HTR-8/SVneo (cell line): ENCODE data around the gene TROAP.
"Not testable (repeated sequence)": the region's sequence is repeated elsewhere in the genome, so short reads cannot be mapped to it uniquely, and the experiment has no call there.

Experiments
- DNase-seq: peaks from one replicate; pipeline ENCODE4 v3.0.0; 2011; ENCODE audit warnings: low spot score, mixed read lengths; ENCODE audit not compliant: insufficient read length
- FAIRE-seq: peaks from 2 replicates; lab custom pipeline; 2011; peaks lifted over from hg19 to GRCh38; lab: Jason Lieb, UNC

The TROAP gene

DNA sequence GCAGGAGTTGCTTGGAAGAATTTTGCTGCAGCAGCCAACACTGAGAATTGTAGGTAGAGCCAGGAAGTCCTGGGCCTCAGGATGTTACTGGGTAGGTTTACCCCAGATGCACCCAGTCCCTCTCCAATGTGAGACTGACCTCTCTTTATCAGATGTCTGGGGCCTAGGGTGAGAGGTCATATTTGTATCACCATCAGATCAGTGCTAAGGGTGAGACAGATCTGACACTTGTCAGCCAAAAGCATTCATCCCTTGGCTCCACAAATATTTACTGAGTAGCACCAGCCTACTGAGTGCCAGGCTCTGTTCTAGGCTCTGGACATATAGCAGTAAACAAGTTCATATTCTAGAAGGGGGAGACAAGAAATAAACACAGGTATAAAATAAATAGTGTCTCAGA lies 4.3 kb downstream of the TROAP start:
- FAIRE-seq (no peak), DNase-seq (no peak)

GRCh38 chr12:49327887-49328286 lies 4.8 kb downstream of the TROAP start:
- no peak for FAIRE-seq
- DNase-seq: no peak

DNA sequence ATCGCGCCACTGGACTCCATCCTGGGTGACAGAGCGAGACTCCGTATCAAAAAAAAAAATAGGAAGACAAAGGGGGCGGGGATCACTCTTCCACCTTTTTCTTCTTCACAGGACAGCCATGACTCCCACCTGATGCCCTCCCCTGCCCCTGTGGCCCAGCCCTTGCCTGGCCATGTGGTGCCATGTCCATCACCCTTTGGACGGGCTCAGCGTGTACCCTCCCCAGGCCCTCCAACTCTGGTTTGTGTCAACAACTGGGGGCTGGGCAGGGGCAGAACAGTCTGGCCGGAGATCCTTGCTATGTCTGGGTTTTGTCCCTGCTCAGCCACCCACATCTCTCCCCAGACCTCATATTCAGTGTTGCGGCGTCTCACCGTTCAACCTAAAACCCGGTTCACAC lies 5.8 kb downstream of the TROAP start:
- no peak for FAIRE-seq

DNA sequence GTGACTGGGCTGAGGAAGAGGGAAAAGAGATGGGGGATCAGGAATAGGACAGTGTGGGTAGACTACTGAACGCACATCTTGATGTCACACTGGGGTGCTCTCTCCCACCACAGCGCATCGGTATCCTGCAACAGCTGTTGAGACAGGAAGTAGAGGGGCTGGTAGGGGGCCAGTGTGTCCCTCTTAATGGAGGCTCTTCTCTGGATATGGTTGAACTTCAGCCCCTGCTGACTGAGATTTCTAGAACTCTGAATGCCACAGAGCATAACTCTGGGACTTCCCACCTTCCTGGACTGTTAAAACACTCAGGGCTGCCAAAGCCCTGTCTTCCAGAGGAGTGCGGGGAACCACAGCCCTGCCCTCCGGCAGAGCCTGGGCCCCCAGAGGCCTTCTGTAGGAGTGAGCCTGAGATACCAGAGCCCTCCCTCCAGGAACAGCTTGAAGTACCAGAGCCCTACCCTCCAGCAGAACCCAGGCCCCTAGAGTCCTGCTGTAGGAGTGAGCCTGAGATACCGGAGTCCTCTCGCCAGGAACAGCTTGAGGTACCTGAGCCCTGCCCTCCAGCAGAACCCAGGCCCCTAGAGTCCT lies 7.1 kb downstream of the TROAP start:
- FAIRE-seq: no peak
- DNase-seq: no peak

More for the DNA sequence above, 5.8 kb downstream of the TROAP start:
- DNase-seq: no peak

DNA sequence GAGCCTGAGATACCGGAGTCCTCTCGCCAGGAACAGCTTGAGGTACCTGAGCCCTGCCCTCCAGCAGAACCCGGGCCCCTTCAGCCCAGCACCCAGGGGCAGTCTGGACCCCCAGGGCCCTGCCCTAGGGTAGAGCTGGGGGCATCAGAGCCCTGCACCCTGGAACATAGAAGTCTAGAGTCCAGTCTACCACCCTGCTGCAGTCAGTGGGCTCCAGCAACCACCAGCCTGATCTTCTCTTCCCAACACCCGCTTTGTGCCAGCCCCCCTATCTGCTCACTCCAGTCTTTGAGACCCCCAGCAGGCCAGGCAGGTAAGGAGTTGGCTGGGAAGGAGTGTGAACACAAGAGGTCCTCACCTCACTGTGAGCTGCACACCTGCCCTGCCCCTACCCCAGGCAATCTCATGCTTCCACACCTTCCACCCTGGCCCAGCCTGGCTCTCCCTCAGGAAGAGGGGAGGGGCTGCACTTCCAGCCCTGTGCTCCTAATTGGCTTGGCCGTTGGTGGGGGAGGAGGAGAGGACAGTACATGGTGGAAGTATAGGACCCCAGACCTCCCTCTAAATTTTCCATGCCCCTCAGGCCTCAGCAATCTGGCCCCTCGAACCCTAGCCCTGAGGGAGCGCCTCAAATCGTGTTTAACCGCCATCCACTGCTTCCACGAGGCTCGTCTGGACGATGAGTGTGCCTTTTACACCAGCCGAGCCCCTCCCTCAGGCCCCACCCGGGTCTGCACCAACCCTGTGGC lies 7.8 kb downstream of the TROAP start:
- no peak for DNase-seq
- FAIRE-seq: no peak

- FAIRE-seq: peak; percentile 72
- peak; percentile 77 for DNase-seq
These were observed 8.5 kb downstream of the TROAP start for GRCh38 chr12:49331380-49332222.

DNA sequence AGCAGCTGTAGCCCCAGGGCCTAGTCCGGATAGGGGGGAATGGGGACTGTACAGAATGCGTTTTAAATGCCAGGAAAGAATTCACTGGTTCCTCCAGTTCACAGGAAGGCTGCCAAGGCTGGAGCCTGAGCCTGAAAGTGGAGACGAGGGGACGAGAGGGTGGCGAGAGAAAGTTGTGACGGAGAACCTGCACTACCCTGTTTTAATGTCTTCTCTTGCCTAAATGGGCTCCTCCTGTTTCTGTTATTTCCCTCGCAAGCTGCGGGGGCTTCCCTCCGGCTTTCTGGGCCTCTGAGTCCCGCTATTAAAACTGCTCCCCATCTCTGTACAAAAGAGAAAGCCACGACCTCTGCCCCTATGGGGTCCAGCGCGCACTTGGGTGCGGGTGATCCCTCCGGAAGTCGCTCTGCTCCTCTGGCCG lies 9.4 kb downstream of the TROAP start:
- FAIRE-seq: no peak

DNA sequence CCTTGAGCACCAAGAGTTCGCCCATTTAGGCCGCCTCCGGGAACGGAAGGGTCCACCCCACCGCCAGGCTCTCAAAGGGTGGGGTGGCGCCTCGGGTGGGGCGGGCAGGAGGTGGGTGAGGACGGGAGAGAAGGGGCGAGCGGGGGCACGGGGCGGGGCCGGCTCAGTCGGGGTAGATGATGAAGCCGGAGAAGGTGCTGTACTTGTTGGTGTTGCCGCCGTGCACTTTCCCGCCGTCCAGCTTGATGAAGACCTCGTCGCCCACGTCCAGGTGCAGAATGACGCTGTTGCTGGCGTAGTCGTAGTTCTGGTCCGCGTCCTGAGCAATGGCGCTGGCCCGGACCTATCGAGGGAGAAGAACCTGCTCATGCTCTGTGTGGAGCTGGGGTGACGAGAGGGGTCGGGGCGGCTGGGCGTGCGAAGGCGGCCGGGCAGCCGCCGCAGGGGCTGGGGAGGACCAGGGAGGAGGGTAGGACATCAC lies 9.9 kb downstream of the TROAP start:
- no peak for DNase-seq
- FAIRE-seq: no peak

More for the DNA sequence above, 9.4 kb downstream of the TROAP start:
- DNase-seq: no peak

DNA sequence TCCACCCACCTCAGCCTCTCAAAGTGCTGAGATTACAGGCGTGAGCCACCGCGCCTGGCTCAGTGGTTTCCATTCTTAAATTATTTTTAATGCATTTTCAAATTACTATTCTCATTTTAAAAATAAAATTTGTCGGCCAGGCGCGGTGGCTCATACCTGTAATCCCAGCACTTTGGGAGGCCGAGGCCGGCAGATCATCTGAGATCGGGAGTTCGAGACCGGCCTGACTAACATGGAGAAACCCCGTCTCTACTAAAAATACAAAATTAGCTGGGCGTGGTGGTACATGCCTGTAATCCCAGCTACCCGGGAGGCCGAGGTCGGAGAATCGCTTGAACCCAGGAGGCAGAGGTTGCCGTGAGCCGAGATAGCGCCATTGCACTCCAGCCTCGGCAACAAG lies 10.7 kb downstream of the TROAP start:
- FAIRE-seq: not testable (repeated sequence)

DNA sequence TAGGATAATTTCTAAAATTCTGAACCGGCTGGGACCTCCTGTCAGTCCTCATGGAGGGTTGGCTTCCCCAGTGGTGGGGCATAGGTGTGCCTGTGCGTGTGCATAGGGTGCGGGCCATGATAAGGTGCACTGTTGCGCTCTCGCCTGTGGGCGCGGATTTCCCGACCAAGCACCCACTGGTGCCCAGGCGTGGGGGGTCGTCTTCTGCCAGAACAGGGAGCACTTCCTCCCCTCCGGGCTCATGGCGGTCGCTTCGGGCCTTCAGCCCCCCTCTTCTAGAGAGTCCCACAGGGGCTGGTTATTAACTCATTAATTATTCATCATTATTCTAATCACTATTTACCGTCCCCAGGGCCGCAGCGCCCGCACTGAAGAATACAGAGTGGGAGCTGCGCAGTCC lies 11.2 kb downstream of the TROAP start:
- FAIRE-seq (no peak), DNase-seq (no peak)

More for the DNA sequence above, 10.7 kb downstream of the TROAP start:
- not testable (repeated sequence) for DNase-seq

- DNase-seq: no peak
- no peak for FAIRE-seq
These were observed 11.6 kb downstream of the TROAP start for GRCh38 chr12:49334681-49335080.

DNA sequence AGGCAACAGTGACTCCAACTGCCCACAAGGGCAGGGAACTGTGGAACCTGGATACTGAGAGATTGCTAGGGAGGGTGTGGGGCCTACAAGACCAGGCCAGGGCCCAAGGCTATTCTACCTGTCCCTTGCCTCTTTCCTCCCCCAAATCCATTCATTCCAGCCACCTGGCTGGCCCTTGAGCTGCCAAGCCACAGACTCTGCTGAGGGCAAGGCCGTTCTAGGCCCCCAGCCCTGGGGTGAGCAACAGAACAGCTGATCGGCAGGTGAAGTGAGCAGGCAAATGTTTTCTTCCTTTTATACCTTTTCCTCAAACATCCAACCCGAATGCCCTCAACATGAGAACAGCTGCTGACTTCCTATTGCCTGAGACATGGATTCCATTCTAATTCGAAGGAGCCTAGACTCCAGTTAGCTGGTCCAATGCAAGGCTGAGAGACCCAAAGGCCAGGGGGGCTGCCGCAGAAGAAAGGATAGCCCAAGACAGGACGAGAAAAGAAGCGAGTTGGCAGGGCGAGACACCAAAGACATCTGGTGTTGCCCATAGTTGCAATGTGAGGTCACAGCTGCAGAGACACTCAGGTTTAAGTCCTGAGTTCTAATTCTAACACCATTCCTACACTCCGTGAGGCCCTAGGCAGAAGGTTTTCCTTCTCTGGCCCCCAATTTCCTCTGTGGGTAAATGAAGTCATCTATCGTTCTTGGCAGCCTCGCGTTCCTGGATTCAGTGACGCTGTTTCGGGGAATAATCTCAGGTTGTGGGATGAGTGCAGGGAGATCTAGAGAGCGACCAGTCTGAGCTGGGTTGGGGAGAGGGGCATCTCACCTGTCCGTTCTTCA lies 12.3 kb downstream of the TROAP start:
- FAIRE-seq (no peak), DNase-seq (no peak)

DNA sequence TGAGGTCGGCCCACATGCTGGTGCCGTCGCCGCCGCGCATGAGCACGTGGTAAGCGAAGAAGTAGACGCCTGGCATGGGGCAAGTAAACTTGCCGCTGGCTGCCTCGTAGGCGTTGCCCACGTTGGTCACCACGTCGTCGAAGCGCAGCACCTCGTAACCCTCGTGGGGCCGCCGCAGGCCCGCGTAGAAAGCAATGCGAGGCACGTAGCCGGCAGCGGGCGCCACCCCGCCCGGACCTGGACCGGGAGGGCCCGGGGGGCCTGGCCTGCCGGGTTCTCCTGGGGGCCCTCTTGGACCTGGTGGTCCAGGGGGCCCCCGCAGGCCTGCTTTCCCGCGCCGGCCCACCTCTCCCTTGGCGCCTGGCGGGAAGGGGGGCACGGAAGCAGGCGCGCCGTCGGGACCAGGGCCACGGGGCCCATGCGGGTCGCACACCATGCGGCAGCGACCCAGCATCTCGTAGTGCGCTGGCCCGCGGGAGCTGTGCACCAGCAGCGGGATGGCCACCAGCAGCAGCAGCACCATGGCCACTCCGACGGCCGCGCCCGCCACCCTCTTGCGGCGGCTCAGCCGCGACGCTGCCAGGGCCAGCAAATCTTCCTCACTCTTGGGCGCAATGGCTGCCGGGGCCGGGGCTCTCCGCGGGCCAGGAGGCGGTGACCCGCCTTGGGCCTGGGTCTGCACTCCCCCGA lies 13.0 kb downstream of the TROAP start:
- DNase-seq (no peak), FAIRE-seq (no peak)

DNA sequence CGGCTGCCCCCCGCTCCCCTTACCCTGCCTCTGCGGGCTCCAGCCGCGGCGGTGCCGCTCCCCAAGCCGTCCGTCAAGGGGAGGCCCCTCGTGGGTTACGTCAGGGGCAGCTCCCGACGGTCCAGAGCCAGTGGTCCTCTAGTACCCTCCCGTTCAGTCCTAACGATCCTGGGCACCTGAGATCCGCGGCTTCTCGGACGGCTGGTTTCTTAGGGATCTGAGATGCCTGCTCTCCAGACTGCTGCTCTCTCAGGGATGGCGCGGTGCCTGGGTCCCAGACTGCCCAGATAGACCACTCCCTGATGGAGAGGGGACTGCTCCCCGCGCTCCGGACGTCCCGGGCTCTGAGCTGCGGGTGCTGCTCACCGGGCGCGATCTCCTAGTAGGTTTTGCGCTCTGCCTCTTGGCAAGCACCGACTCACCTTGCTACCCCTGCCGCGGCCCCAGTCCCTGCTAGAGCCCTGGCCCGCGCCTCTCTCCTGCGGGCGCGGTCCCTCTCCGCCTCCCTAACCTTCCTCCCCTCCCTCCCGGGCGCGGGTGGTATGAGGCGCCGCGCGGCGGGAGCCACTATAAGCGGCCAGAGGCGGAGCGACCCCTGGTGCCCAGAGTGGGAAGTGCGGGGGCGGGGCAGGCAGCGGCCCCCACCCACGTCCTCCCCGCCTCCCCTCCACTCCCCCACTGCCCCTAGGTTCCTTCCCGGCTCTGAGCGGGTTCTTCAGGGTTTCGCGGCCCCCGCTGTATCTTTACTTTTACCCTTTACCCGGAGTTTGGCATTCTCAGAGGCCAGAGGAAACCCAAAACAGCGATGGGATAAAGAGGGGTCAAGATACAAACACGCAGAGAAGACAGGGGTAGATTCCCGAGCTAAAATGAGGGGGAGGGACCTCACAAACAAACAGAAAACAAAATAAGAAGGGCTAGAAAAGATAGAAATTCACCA lies 13.9 kb downstream of the TROAP start, which contains the start of gene C1QL4:
Gene C1QL4, minus strand, starts transcription at position 544 of the 940 bp plus-strand sequence. CDS start 711 bp downstream, outside the sequence.
- peak; percentile 88 for DNase-seq
- FAIRE-seq: peak; percentile 90

DNA sequence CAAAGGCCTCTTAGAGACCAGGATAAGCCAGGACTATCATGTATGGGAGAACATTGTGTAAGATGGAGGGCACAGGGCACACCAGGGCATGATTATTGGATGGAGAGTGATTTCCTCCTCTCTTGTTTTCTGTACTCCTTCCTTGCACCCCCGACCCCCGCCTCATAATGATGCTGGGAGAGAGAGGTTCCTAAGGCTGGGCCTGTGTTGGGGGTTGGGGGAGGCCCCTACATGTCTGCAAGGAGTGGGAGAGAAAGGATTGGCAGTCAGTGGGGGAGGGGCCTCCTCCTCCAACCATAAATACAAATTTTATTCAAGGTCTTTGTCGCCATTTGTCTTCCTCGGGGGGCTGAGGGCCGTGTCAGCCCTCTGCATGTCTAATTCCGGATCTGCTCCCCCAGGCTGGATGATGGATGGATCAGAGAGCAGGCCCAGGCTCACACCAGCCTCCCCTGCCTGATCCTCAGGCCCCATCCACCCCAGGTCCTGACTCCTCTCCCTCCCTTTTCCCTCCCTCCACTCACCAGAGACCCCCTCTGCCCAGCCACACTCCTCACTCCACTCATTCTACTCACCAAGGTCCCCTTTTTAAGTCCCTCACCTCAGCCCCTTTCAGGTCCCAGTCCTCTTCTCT lies 15.9 kb downstream of the TROAP start:
- FAIRE-seq (no peak), DNase-seq (no peak)

GRCh38 chr12:49339464-49339861 lies 16.4 kb downstream of the TROAP start:
- DNase-seq: no peak
- no peak for FAIRE-seq

GRCh38 chr12:49340095-49340870 lies 17.2 kb downstream of the TROAP start:
- DNase-seq (no peak), FAIRE-seq (no peak)
